Panc1 (cell line): ENCODE measurements around the gene MBD5. TPM values are rescaled to one million over a fixed set of nuclear protein-coding genes. Genes with fewer than 3 reads are reported as not detected.

Source experiments
- ATAC-seq: fragments of 200-7000 bp; cut with Tn5 transposase; 2 replicates; pipeline ENCODE4 v1.9.1; 2020; ENCODE audit warnings: mild to moderate bottlenecking, moderate library complexity
- BruUV-seq: library from RNA; stranded (reverse); fragments of 400-500 nt; replicated peaks from 2 replicates; lab custom pipeline; 2021; lab: Mats Ljungman, UMichigan
- CTCF ChIA-PET: fragments of 300-600 bp; sonication (Branson Sonifier 250); formaldehyde crosslinking; loops from one replicate; lab custom pipeline; 2022; ENCODE audit warnings: antibody characterized with exemption; lab: Charles Lee
- POLR2A ChIA-PET: fragments of 300-600 bp; sonication (Branson Sonifier 250); formaldehyde crosslinking; loops from one replicate; lab custom pipeline; 2022; ENCODE audit warnings: antibody characterized with exemption; lab: Charles Lee
- DNase-seq: peaks from one replicate; pipeline ENCODE4 v3.0.0-alpha.2; 2010; ENCODE audit warnings: low read depth, low spot score
- H3K27ac ChIP-seq: 2 replicates; pipeline ENCODE4 v1.5.1; 2011; ENCODE audit warnings: mild to moderate bottlenecking, low read length, inconsistent platforms
- H3K27me3 ChIP-seq: fragments of 200-500 bp; sonication (Bioruptor generic); 2 replicates; pipeline ENCODE4 v1.6.0; 2014; ENCODE audit warnings: low read length, inconsistent platforms; ENCODE audit not compliant: control insufficient read depth, insufficient read depth
- H3K36me3 ChIP-seq: fragments of 200-500 bp; sonication (Bioruptor generic); 2 replicates; pipeline ENCODE4 v1.5.1; 2014; ENCODE audit warnings: inconsistent platforms, mild to moderate bottlenecking, low read length, moderate library complexity; ENCODE audit not compliant: control insufficient read depth, insufficient read depth
- H3K4me1 ChIP-seq: 2 replicates; pipeline ENCODE4 v1.5.1; 2011; ENCODE audit warnings: inconsistent platforms, mild to moderate bottlenecking, low read length, moderate library complexity; ENCODE audit not compliant: control insufficient read depth, insufficient read depth
- H3K4me3 ChIP-seq, 2 experiments: 2 replicates each; pipeline ENCODE4 v1.5.1; 2011 to 2012; ENCODE audit warnings: low read depth in 2 of 2, low read length in 2 of 2, mild to moderate bottlenecking in 2 of 2, inconsistent platforms in 1 of 2, moderate library complexity in 1 of 2
- H3K9me3 ChIP-seq: fragments of 200-500 bp; sonication (Bioruptor generic); 2 replicates; pipeline ENCODE4 v1.5.1; 2014; ENCODE audit warnings: low read depth, mild to moderate bottlenecking, inconsistent platforms, low read length, moderate library complexity; ENCODE audit not compliant: control insufficient read depth, insufficient read depth
- CTCF ChIP-seq: fragments of 450-650 bp; IDR thresholded peaks from 2 replicates; pipeline ENCODE4 v1.5.1; 2017; ENCODE audit warnings: mild to moderate bottlenecking
- POLR2AphosphoS5 ChIP-seq: IDR thresholded peaks from 2 replicates; pipeline ENCODE4 v1.6.1; 2012; ENCODE audit warnings: mild to moderate bottlenecking, low read depth, low read length, moderate library complexity
- REST ChIP-seq, 2 experiments: IDR thresholded peaks; 2 replicates each; pipeline ENCODE4 v1.6.1; 2011 to 2012; ENCODE audit warnings: low read depth in 2 of 2, control low read depth in 1 of 2, low read length in 1 of 2, mild to moderate bottlenecking in 1 of 2, moderate library complexity in 1 of 2; ENCODE audit not compliant: insufficient read depth in 1 of 2
- SIN3A ChIP-seq: IDR thresholded peaks from 2 replicates; pipeline ENCODE4 v1.6.1; 2012; ENCODE audit warnings: low read depth, mild to moderate bottlenecking, low read length, moderate library complexity, borderline replicate concordance; ENCODE audit not compliant: insufficient read depth
- TCF7L2 ChIP-seq: IDR thresholded peaks from 2 replicates; pipeline ENCODE4 v1.6.1; 2011; ENCODE audit warnings: mild to moderate bottlenecking, low read depth, low read length, inconsistent platforms
- in situ Hi-C: cut with HindIII; loops from 2 replicates; pipeline ENCODE4 v1.10.0; 2016; ENCODE audit warnings: low sequenced_read_pairs, low pct_unique_long_range_greater_than_20kb
- intact Hi-C: fragments of 100-400 bp; cut with micrococcal nuclease; formaldehyde crosslinking; loops from one replicate; pipeline ENCODE4 v1.10.0; 2022; ENCODE audit not compliant: unreplicated experiment
- total RNA-seq: library from RNA; stranded (reverse); gene quantifications from one replicate; pipeline ENCODE4 v1.2.1, GENCODE V29; 2021; ENCODE audit not compliant: unreplicated experiment

MBD5 gene
- total RNA-seq, 1 experiment from 2014 or later = 40.2 TPM

GRCh38 chr2:148515976-148516375, 495.1 kb downstream of the MBD5 start:
- ATAC-seq (no peak), DNase-seq (no peak)
- Histone ChIP-seq H3K27me3 (peaks cover 8% of the 10 kb centered on the region; the same call in 1 of the 2 replicates), H3K4me3 (no peak overlapping the region), H3K27ac (no peak overlapping the region), H3K36me3 (no peaks in the 10 kb centered on the region), H3K9me3 (no peaks in the 10 kb centered on the region), H3K4me1 (no peaks in the 10 kb centered on the region)
- TF ChIP-seq SIN3A (no peak), POLR2AphosphoS5 (no peak), CTCF (no peak), REST (IDR thresholded peaks at IDR 0.05; ENCODE audit: insufficient read depth in 1 of 2, low read depth in 2 of 2, low read length in 1 of 2) (no peak), TCF7L2 (no peak)
- POLR2A ChIA-PET = no interaction called here
- no TSS peak for BruUV-seq
- in situ Hi-C loops (no loop called here), intact Hi-C loops (no loop called here)
- CTCF ChIA-PET = no interaction called here

GRCh38 chr2:148517296-148517695, 496.4 kb downstream of the MBD5 start:
- no peak for ATAC-seq
- no peak overlapping the region for H3K4me3 ChIP-seq
- no peaks in the 10 kb centered on the region for H3K9me3 ChIP-seq
- no peaks in the 10 kb centered on the region for H3K36me3 ChIP-seq
- in situ Hi-C loops = no loop called here
- H3K27ac ChIP-seq = no peak overlapping the region
- BruUV-seq = no TSS peak
- ChIA-PET CTCF (no interaction called here), POLR2A (no interaction called here)
- intact Hi-C loops = no loop called here
- TF ChIP-seq CTCF (no peak), TCF7L2 (no peak), REST (IDR thresholded peaks at IDR 0.05; ENCODE audit: insufficient read depth in 1 of 2, low read depth in 2 of 2, low read length in 1 of 2) (no peak), POLR2AphosphoS5 (no peak), SIN3A (no peak)
- peaks cover 12% of the 10 kb centered on the region for H3K27me3 ChIP-seq
- no peak for DNase-seq
- no peaks in the 10 kb centered on the region for H3K4me1 ChIP-seq
